Tibial artery (tissue), 4 donors: ENCODE data around the gene SPAG8.

Source experiments
- DNase-seq, 2 donors: peaks; one replicate each; pipeline ENCODE4 v3.0.0-alpha.2; 2019
- H3K27ac ChIP-seq, 2 donors: fragments of 200-600 bp; sonication (generic) in 1 of 2; 1 replicate in 1 of 2; 2 replicates in 1 of 2; pipeline ENCODE4 v1.5.1; 2018 to 2019; ENCODE audit warnings: mild to moderate bottlenecking in 1 of 2
- H3K27me3 ChIP-seq, 2 donors: fragments of 200-600 bp; sonication (generic) in 1 of 2; one replicate each; pipeline versions ENCODE4 v1.5.1 to v1.6.0; 2016 to 2019
- H3K36me3 ChIP-seq, 3 donors: fragments of 200-600 bp; sonication (generic) in 2 of 3; one replicate each; pipeline ENCODE4 v1.5.1; 2016 to 2019; ENCODE audit warnings: mild to moderate bottlenecking in 2 of 3
- H3K4me1 ChIP-seq, 4 donors: fragments of 200-600 bp; sonication (generic) in 2 of 4; 1 replicate in 3 of 4; 2 replicates in 1 of 4; pipeline ENCODE4 v1.5.1; 2016 to 2019
- H3K4me3 ChIP-seq, 2 donors: fragments of 200-600 bp; sonication (generic) in 1 of 2; 1 replicate in 1 of 2; 2 replicates in 1 of 2; pipeline ENCODE4 v1.5.1; 2018 to 2019; ENCODE audit warnings: mild to moderate bottlenecking in 2 of 2
- H3K9me3 ChIP-seq, 3 donors: fragments of 200-600 bp; sonication (generic) in 1 of 3; one replicate each; pipeline ENCODE4 v1.5.1; 2016 to 2019
- CTCF ChIP-seq, 2 experiments: fragments of 200-600 bp in 1 of 2; fragments of 450-650 bp in 1 of 2; IDR thresholded peaks; one replicate each; pipeline ENCODE4 v1.5.1; 2017 to 2019; ENCODE audit warnings: antibody characterized with exemption in 2 of 2, mild to moderate bottlenecking in 1 of 2, moderate library complexity in 1 of 2
- intact Hi-C: fragments of 100-400 bp; cut with DNase I; formaldehyde crosslinking; loops from one replicate; pipeline ENCODE4 v1.15.0; 2023; ENCODE audit warnings: low total_unique reads

The SPAG8 gene

DNA sequence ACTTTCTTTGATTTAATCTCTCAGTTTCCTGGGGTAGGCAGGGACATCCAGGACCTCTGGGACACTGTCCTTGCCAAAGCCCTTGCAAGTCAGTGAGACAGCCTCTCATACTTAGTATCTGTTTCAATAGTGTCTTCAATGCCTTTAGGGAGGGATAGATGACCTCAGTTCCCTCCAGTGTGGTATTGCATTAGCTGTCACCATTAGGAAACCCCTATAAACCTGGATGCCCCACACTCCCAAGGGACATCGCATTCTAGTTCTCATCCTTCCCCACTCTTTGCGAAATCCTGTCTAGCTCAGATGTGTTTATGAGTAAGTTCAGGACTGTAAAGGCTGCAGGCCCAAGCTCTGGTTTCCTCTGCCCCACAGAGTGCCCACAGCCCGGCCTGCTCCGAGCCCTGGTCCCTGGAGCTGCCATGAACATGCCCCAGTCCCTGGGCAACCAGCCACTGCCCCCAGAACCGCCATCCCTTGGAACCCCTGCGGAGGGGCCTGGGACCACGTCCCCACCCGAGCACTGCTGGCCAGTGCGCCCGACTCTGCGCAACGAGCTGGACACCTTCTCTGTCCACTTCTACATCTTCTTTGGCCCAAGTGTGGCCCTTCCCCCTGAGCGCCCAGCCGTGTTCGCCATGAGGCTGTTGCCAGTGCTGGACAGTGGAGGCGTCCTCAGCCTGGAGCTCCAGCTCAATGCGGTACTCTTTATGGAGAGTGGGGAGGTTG lies 30.1 kb upstream of the SPAG8 start:
- DNase-seq, result no peak
- no peak for TF ChIP-seq CTCF (IDR thresholded peaks at IDR 0.05)
- Histone ChIP-seq H3K27me3 (no peaks in the 10 kb centered on the region), H3K9me3 (no peaks in the 10 kb centered on the region), H3K36me3 (peaks cover 8 to 23% (median 17%) of the 10 kb centered on the region in 3 donors), H3K4me1 (peaks cover 0 to 26% (median 17%) of the 10 kb centered on the region in 4 donors), H3K4me3 (no peak overlapping the region), H3K27ac (no peak overlapping the region)
- intact Hi-C loops, result no loop called here

- H3K9me3 ChIP-seq, result no peaks in the 10 kb centered on the region
- H3K36me3 ChIP-seq, result peaks cover 1 to 17% (median 11%) of the 10 kb centered on the region in 3 donors
- H3K4me1 ChIP-seq, result peaks cover 0 to 23% (median 16%) of the 10 kb centered on the region in 4 donors
- H3K4me3 ChIP-seq, result no peak overlapping the region
- H3K27me3 ChIP-seq, result no peaks in the 10 kb centered on the region
- no peak for TF ChIP-seq CTCF (IDR thresholded peaks at IDR 0.05)
- intact Hi-C loops, result no loop called here
- H3K27ac ChIP-seq, result no peak overlapping the region
- DNase-seq, result no peak
Observed at GRCh38 chr9:35841645-35841900, 29.5 kb upstream of the SPAG8 start.

DNA sequence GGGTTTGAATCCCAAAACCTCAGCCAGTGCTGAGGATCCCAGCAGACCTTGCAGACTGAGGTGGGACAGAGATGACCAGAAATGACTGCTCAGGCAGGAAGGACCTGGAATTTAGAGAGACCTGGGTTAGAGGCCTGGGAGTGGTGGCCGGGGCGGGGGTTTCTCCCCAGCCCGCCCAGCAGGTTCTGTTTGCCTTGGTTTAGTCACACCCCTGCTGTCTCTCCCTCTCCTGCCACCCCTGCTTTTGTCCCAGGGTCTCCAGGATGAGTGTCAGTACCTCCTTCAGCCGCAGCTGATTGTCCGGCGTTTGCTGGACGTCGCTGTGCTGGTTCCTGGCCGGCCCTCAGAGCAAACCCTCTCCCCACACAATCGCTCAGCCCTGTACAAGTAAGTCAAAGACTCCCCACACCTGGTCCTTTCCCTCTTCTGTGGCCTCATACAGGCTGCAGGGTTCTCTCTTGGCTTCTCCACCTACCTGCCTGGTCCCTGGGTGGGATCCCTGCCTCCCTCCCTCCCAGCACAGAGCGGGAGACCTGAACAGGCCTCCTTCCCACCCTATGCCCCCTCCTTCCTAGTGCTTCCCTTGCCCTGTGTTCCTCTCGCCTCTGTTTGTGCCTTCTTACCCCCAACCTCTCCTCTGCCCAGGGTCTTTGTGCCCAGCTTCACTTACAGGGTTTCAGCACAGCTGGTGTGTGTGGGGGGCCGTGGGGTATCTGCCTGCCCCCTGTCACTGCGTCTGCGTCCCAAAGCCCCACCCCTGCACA lies 29.0 kb upstream of the SPAG8 start:
- no peak for DNase-seq
- no peak for TF ChIP-seq CTCF (IDR thresholded peaks at IDR 0.05)
- H3K9me3 ChIP-seq, result no peaks in the 10 kb centered on the region
- H3K4me3 ChIP-seq, result no peak overlapping the region
- H3K27ac ChIP-seq, result no peak overlapping the region
- intact Hi-C loops, result no loop called here
- peaks cover 0 to 11% (median 7%) of the 10 kb centered on the region in 3 donors for H3K36me3 ChIP-seq
- peaks cover 0 to 22% (median 12%) of the 10 kb centered on the region in 4 donors for H3K4me1 ChIP-seq
- H3K27me3 ChIP-seq, result no peaks in the 10 kb centered on the region

DNA sequence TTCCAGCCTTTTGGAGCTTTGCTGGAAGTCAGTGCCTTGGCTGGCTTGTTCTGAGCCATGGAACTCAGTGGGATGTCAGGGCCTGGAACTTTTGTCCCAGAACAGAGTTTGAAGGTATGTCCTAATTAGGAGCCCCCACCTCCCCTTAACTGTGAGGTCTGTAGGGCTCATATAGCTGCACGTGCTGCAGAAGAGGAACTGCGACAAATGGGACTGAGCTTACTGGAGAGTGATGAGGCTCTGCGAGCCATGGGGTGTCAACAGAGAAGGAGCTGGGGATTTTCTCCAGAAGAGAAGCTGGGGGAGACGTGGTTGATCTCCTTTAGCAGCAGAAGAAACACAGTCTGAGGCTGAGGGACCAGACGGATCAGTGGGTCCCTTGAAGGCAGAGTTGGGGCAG lies 27.9 kb upstream of the SPAG8 start:
- no peak for DNase-seq
- Histone ChIP-seq H3K27ac (no peak overlapping the region), H3K27me3 (no peaks in the 10 kb centered on the region), H3K4me1 (peaks cover 0 to 15% (median 8%) of the 10 kb centered on the region in 4 donors), H3K36me3 (peaks cover 0 to 21% (median 13%) of the 10 kb centered on the region in 3 donors), H3K9me3 (no peaks in the 10 kb centered on the region), H3K4me3 (no peak overlapping the region)
- TF ChIP-seq CTCF (IDR thresholded peaks at IDR 0.05), result no peak
- intact Hi-C loops, result no loop called here

GRCh38 chr9:35836595-35836994 lies 24.5 kb upstream of the SPAG8 start:
- no peak overlapping the region for H3K4me3 ChIP-seq
- no peak for DNase-seq
- no peaks in the 10 kb centered on the region for H3K9me3 ChIP-seq
- H3K36me3 ChIP-seq, result peaks cover 0 to 21% (median 6%) of the 10 kb centered on the region in 3 donors
- intact Hi-C loops, result no loop called here
- no peaks in the 10 kb centered on the region for H3K27me3 ChIP-seq
- H3K27ac ChIP-seq, result no peak overlapping the region
- no peak for TF ChIP-seq CTCF (IDR thresholded peaks at IDR 0.05)
- H3K4me1 ChIP-seq, result peaks cover 0 to 37% (median 15%) of the 10 kb centered on the region in 4 donors
